Measurements from ENCODE around the gene ZIC1. TPM values are rescaled to one million over a fixed set of nuclear protein-coding genes. Genes with fewer than 3 reads are reported as not detected.

ZIC1 gene
- total and polyA plus RNA-seq, 2 of the 4 experiments (the other 2 are of a cell fraction) = not detected

GRCh38 chr3:147371771-147372340 lies 37.3 kb upstream of the ZIC1 start:
- no peak overlapping the region for H3K4me2 ChIP-seq (ENCODE audit: low read depth, low read length)
- no peak overlapping the region for H4K5ac ChIP-seq (ENCODE audit: low read depth, low read length)
- no peaks in the 10 kb centered on the region for H3K4me1 ChIP-seq (ENCODE audit: control insufficient read depth, insufficient read depth, low read length)
- dilution Hi-C loops (cut with HindIII; ENCODE audit: low sequenced_read_pairs, unreplicated experiment) = no loop called here
- no peak overlapping the region for H3K9ac ChIP-seq (ENCODE audit: low read depth, low read length)
- DNase-seq = no peak
- no peak overlapping the region for H3K56ac ChIP-seq (ENCODE audit: extremely low read depth, insufficient read depth, low read length)
- in situ Hi-C loops (cut with MboI; ENCODE audit: low sequenced_read_pairs) = no loop called here
- H3K27me3 ChIP-seq (ENCODE audit: control insufficient read depth, insufficient read depth, low read length) = peaks cover 70% of the 10 kb centered on the region
- no peak overlapping the region for H3K14ac ChIP-seq (replicated peaks; ENCODE audit: low read depth, low read length)
- H2BK20ac ChIP-seq (ENCODE audit: low read depth, low read length) = no peak overlapping the region
- BruUV-seq (replicated peaks) = no TSS peak
- no peak overlapping the region for H3K27ac ChIP-seq (ENCODE audit: insufficient read depth, low read length)
- H2AFZ ChIP-seq (replicated peaks; ENCODE audit: low read length, poor library complexity) = no peak overlapping the region
- ChIA-PET CTCF (no interaction called here), POLR2A (ENCODE audit: unreplicated experiment) (no interaction called here)
- no peak overlapping the region for H3K23ac ChIP-seq (ENCODE audit: low read depth, low read length)
- H3K4me3 ChIP-seq (ENCODE audit: insufficient read depth, low read depth, low read length) = no peak overlapping the region
- H3K36me3 ChIP-seq (ENCODE audit: control insufficient read depth, insufficient read depth, low read length) = no peaks in the 10 kb centered on the region
- no peak overlapping the region for H2BK5ac ChIP-seq (ENCODE audit: low read depth, low read length, poor library complexity, severe bottlenecking)
- peaks cover 9% of the 10 kb centered on the region for H3K9me3 ChIP-seq (ENCODE audit: control insufficient read depth, insufficient read depth, low read length)
- no peak overlapping the region for H2AK5ac ChIP-seq (ENCODE audit: low read depth, low read length)
- no peaks in the 10 kb centered on the region for H4K20me1 ChIP-seq (ENCODE audit: insufficient read depth, low read length)
- ATAC-seq (ENCODE audit: low read depth) = no peak
- no peaks in the 10 kb centered on the region for H3K9me1 ChIP-seq (ENCODE audit: insufficient read depth, low read length)
- H3K18ac ChIP-seq (ENCODE audit: low read depth, low read length) = no peak overlapping the region
- no CpG with 5 or more reads among the region's 7 CpGs for WGBS, 2 experiments (ENCODE audit: extremely low coverage in 2 of 2, insufficient read length in 1 of 2)
- no peaks in the 10 kb centered on the region for H3K79me1 ChIP-seq (ENCODE audit: low read depth in 1 of 2, low read length in 2 of 2)
- no peak overlapping the region for H2BK15ac ChIP-seq (ENCODE audit: low read depth, low read length)
- no peak overlapping the region for H2BK120ac ChIP-seq (ENCODE audit: low read depth, low read length)
- intact Hi-C loops (cut with micrococcal nuclease) = no loop called here
- no peak overlapping the region for H4K8ac ChIP-seq (ENCODE audit: low read depth in 2 of 2, low read length in 2 of 2)
- no peak overlapping the region for H2AK9ac ChIP-seq (replicated peaks; ENCODE audit: low read depth, low read length, poor library complexity)
- no peak overlapping the region for H4K91ac ChIP-seq (ENCODE audit: insufficient read depth, low read depth, low read length)
- no peak overlapping the region for H3K4ac ChIP-seq (ENCODE audit: low read depth, low read length)
- TF ChIP-seq MAFK (IDR thresholded peaks at IDR 0.05; ENCODE audit: low read depth, low read length) (no peak), RCOR1 (IDR thresholded peaks at IDR 0.05; ENCODE audit: insufficient replicate concordance, low read length) (no peak), CHD1 (IDR thresholded peaks at IDR 0.05; ENCODE audit: low read depth, low read length) (no peak), FOS (IDR thresholded peaks at IDR 0.05; ENCODE audit: low read depth, low read length) (no peak), CEBPB (IDR thresholded peaks at IDR 0.05; ENCODE audit: low read depth, low read length) (no peak)

All from IMR-90 (cell line).